GM12864 (cell line): Measurements from ENCODE around the gene RPL27A.

Source experiments
- DNase-seq: peaks from one replicate; pipeline ENCODE4 v3.0.0-alpha.2; 2011; ENCODE audit warnings: low read depth
- H3K4me3 ChIP-seq: 2 replicates; pipeline ENCODE4 v1.5.1; 2011; ENCODE audit warnings: mild to moderate bottlenecking, low read depth, low read length, control low read depth
- TF ChIP-seq, protein P1 (sequence below): IDR thresholded peaks from 2 replicates; pipeline ENCODE4 v1.5.1; 2011; ENCODE audit warnings: low read depth, mild to moderate bottlenecking, moderate library complexity, low read length, control low read depth, inconsistent platforms; ENCODE audit errors: missing control alignments

RPL27A gene

DNA sequence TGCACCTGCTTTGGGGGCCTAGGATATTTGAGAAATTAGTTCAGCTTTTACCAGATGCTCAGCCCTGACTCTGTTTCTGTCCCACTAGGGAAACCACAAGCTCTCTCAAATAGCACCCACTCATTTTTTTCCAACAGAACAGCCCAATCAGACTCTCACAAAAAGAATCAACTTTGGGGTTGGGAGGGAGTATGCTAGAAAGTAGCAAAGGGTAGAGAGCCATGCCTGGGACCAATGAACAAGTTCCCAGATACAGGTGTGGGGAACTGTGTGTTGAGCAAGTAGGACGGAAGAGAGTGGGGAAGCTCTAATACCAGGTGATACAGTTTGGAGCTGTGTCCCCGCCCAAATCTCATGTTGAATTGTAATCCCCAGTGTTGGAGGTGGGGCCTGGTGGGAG lies 41.3 kb upstream of the RPL27A start:
- no peak for DNase-seq
- no peak overlapping the region for H3K4me3 ChIP-seq
- TF ChIP-seq, protein P1, sequence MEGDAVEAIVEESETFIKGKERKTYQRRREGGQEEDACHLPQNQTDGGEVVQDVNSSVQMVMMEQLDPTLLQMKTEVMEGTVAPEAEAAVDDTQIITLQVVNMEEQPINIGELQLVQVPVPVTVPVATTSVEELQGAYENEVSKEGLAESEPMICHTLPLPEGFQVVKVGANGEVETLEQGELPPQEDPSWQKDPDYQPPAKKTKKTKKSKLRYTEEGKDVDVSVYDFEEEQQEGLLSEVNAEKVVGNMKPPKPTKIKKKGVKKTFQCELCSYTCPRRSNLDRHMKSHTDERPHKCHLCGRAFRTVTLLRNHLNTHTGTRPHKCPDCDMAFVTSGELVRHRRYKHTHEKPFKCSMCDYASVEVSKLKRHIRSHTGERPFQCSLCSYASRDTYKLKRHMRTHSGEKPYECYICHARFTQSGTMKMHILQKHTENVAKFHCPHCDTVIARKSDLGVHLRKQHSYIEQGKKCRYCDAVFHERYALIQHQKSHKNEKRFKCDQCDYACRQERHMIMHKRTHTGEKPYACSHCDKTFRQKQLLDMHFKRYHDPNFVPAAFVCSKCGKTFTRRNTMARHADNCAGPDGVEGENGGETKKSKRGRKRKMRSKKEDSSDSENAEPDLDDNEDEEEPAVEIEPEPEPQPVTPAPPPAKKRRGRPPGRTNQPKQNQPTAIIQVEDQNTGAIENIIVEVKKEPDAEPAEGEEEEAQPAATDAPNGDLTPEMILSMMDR = no peak

DNA sequence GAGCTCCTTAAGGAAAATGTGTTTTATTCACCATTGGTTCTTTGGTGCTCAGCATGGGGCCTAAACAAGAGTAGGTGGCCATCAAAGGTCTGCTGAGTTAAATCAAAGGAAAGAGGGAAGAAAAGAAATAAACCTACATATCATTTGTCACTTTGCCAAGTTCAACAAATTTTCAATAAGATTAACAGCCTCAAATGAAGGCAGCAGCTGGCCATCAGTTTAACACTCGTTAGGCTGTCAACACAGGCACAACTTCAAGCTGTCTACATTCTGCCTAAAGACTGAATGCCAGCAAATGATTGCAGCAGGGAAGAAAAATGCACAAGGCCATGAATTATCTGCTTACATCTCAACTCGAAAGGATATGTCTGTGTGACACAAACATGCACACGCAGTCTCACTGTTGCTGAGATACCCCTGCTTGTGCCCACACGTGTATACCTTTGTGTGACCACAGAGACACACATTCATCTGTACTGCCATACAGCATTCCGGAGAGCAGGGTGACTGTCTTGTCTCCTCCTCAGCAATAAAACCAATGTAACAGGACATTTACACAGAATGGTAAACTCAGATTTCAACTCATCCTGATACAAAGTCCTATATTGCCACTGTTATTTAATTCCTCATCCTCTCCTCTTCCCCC lies 40.3 kb upstream of the RPL27A start:
- DNase-seq = no peak
- H3K4me3 ChIP-seq = no peak overlapping the region
- TF ChIP-seq, protein P1 = no peak

DNA sequence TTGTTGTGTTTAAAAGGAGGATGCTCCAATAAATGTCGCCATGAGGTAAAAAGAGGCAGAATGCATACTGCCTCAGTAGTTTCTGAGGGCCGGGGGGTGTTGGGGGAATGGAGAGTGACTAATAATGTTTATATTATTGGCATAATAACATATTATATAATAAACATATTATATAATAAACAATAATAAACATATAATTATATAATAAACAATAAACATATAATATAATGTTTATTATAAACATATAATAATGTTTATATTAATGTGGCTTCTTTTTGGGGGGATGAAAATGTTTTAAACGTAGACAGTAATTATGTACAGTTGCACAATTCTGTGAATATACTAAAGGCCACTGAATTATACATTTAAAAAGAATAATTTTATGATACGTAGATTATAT lies 35.7 kb upstream of the RPL27A start:
- TF ChIP-seq, protein P1 = no peak
- DNase-seq = no peak
- no peak overlapping the region for H3K4me3 ChIP-seq

- TF ChIP-seq, protein P1 = no peak
- DNase-seq = no peak
- H3K4me3 ChIP-seq = no peak overlapping the region
Observed at GRCh38 chr11:8649361-8649760, 33.2 kb upstream of the RPL27A start.

GRCh38 chr11:8650401-8650990 lies 32.1 kb upstream of the RPL27A start:
- no peak overlapping the region for H3K4me3 ChIP-seq
- TF ChIP-seq, protein P1 = no peak
- DNase-seq = no peak

- no peak for DNase-seq
- no peak overlapping the region for H3K4me3 ChIP-seq
- TF ChIP-seq, protein P1 = no peak
Observed at GRCh38 chr11:8652140-8652539, 30.5 kb upstream of the RPL27A start.

DNA sequence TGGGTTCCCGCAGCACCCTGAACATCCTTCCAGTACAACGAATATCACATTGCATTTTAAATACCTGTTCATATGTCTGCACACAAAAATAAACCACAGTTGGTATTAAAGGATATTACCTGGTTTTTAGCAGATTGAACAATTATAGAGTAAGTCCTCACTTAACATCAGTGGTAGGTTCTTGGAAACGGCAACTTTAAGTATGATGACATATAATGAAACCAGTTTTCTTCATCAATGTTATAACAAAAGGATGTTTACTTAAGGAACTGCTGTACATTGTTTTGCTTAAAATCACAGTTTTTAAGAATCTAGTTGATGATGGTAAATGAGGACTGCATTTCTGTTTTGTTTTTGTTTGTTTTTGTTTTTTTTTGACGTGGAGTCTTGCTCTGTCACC lies 28.1 kb upstream of the RPL27A start:
- TF ChIP-seq, protein P1 = no peak
- DNase-seq = no peak
- no peak overlapping the region for H3K4me3 ChIP-seq
